Measurements from ENCODE around the gene RNF26.
A peak's percentile ranks its signal among the peaks of the same experiment; 100 is the strongest.

RNF26 gene

DNA sequence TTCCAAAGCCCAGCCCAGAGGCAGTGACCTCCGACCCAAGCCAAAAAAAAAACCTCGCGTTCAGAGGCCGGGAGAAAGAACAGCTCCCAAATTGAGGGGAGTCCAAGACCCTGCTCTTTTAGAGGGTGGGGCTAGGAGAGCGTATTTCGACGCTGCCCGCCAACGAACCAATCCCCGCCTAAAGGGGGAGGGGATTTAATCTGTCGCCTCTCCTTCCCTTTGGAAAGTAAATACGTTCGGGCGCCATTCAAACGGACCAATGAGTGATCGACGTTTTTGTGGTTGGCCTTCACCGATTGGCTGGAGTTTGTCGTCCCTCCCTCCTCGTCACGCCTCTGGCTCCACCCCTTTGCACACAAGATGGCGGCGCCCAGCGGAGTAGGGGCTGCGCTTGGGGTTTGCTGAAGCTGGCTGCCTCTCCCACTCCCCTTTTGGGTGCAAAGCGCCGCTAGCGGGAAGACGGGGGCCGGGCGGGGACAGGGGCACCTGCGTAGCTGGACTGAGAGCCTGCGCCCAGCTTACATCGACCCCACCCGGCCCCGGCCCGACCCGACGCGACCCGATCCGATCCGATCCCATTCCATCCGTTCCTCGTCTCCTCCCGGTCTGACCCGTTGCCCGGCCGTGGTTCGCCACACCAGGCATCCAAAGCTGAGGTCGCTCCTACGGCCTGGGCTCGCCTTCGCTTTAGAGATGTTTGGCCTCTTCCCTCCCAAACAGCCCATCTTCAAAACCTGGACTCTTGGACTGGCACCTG is at the start of gene RNF26:
Gene RNF26 (plus strand): TSS at position 354 of the 757 bp plus-strand sequence. CDS start 596 bp downstream, outside the sequence.
- peak; percentile 67 to 99 (median 94) for DNase-seq

- DNase-seq, result no peak
Measured at GRCh38 chr11:119285431-119285830, 48.9 kb upstream of the RNF26 start.

DNA sequence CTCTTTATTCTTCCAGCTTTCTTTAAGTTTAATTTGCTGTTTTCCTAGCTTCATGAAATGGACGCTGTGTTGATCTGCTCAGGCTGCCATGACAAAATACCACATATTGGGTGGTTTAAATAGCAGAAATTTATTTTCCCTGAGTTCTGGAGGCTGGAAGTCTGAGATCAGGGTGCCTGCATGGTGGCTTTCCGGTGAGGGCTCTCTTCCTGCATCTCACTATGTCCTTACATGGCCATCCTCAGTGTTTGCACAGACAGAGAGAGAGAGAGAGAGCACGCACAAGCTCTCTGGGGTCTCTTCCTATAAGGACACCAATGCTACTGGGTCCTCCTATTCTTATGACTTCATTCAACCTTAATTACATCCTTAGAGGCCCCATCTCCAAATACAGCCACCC is 46.1 kb upstream of the RNF26 start:
- no peak for DNase-seq

DNA sequence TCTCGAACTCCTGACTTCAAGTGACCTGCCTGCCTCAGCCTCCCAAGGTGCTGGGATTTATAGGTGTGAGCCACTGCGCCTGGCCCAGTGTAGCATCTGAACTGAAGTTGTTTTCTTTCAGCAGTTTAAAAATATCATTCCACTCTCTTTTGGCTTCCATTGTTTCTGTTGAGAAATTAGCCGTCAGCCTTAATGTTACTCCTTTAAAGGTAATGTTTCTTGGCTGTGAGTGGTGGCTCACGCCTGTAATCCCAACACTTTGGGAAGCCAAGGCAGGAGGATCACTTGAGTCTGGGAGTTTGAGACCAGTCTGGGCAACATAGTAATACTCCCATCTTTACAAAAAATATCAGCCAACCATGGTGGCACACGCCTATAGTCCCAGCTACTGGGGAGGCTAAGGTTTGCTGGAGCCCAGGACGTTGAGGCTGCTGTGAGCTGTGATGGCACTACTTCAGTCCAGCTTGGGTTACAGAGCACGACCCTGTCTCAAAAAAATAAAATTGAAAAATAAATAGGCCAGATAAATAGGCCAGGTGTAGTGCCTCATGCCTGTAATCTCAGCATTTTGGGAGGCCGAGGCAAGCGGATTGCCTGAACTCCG is 43.3 kb upstream of the RNF26 start:
- DNase-seq, result no peak

GRCh38 chr11:119293461-119293860 is 40.9 kb upstream of the RNF26 start:
- no peak for DNase-seq

GRCh38 chr11:119295178-119295577 is 39.1 kb upstream of the RNF26 start:
- no peak for DNase-seq

- no peak for DNase-seq
Measured at GRCh38 chr11:119297938-119298337, 36.4 kb upstream of the RNF26 start.

DNA sequence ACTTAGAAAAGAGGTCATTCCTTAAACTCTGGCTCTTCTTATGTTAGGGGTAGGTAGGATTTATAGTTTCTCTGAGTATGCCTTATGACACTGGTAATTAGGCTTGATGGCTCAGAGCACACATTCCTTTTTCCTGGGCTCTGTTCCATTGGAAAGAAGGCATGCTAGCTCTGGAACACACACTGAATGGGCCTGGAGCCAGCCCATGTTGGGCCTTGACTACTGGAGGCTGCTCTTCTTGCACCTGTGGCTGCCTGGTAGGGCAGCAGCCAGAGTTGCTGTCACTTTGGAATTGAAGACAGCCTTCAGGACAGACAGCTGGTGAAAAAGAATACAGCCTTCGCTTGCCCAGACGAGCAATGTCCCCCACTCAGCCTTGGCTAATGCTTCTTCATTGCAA is 35.6 kb upstream of the RNF26 start:
- DNase-seq, result no peak

DNA sequence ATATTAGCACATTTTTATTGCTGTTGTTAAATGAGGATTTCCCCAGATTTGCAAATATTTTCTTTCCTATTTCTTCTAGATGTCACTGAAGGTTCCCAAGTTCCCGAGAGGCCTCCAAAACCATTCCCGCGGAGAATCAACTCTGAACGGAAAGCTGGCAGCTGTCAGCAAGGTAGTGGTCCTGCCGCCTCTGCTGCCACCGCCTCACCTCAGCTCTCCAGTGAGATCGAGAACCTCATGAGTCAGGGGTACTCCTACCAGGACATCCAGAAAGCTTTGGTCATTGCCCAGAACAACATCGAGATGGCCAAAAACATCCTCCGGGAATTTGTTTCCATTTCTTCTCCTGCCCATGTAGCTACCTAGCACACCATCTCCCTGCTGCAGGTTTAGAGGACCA is 34.9 kb upstream of the RNF26 start:
- no peak for DNase-seq

DNA sequence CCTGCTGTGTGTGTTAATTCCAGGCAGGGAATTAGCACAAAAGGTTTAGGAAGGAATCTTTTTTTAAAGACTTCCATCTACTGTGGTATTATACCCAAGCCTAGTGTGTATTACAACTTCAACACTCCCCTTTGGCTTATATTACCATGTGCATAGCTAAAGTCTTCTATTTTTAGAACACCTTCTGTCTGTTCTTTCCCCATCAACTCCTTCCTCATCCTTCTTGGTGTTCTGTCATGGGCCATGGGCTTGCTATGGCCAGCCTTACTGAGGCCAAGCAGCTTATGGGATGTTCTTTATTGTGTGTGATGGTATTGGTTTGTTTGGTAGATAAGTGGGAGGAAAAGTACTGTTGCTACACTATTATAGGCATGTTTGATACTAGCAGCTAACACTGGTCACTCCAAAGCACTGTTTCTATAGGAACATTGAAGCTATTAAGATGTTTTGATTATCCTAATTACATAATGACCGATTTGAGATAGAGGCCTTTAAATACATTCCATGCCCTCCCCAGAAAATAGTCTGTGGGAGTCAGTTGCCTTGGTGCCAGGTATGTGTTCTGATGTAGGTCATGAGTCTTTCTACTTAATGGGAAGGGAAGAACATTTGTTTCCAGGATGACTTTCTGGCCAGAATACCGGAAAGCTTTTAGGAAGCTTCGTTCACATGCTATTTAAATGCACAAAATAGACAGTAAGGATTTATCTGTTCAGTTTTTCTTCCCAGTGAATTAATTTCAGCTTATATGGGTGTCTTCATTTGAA is 33.9 kb upstream of the RNF26 start:
- no peak for DNase-seq

DNA sequence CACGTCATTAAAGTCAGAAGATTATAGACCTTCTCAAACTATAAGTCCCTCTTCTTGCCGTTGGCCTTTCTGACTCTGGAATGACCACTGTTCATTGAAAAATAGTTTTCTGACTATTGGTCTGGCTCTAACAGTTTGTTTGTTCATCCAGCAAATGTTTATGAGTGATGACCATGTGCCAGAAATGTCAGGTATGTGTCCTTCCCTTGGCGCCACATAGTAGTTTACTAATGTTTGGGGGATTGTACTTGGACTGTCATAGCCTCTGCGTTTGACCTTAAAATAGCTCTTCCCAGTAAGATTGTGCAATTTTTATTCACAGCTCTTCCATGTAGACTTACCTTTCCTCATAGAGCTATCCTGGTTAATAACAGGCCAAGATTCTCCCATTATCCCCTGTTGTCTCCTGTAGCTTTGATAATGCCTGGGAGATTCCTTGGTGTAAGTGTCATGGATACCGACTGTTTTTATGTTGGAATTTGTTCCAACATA is 31.1 kb upstream of the RNF26 start:
- DNase-seq, result no peak

GRCh38 chr11:119305556-119306372 is 28.6 kb upstream of the RNF26 start:
- DNase-seq, result no peak

DNA sequence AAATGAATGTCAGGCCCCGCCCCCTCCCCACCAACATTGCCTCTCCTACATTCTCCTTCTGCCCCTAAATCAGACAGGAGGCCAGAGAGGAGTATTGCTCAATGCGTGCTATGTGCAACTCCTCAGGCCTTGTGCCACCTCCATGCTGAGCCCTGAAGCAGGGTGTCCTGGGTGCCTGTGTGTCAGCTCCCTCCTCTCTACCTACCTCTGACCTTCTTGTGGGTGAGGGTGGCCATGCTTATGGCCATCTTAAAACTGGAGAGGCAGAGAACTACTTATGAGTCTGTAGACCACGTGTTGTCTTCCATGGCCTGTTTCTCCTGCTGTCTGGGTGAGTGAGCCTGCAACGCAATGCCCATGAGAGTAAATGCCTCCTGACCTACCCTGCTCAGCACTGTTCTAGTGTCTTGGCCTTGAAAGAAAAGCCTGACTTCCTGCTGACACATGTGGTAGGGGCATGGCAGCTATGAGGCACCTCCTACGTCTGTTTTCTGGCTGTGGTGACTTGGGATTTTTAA is 27.9 kb upstream of the RNF26 start:
- DNase-seq, result no peak

GRCh38 chr11:119307219-119307618 is 27.1 kb upstream of the RNF26 start:
- DNase-seq, result peak in 2 of 56 donors; percentile 13 to 29

GRCh38 chr11:119307974-119308373 is 26.4 kb upstream of the RNF26 start:
- DNase-seq, result no peak

DNA sequence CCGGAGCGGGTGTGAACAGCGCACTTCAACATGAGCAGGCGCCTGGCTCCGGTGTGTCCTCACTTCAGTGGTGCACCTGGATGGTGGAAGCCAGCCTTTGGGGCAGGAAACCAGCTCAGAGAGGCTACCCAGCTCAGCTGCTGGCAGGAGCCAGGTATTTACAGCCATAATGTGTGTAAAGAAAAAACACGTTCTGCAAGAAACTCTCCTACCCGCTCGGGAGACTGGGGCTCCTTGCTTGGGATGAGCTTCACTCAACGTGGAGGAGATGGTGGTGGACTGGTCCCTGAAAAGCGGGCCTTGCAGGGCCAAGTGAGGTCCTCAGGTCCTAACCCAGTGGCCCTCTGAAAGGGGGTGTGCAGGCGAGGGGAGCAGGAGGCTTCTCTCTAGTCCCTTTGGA is 24.9 kb upstream of the RNF26 start:
- DNase-seq, result no peak

GRCh38 chr11:119309953-119310681 is 24.2 kb upstream of the RNF26 start:
- no peak for DNase-seq

DNA sequence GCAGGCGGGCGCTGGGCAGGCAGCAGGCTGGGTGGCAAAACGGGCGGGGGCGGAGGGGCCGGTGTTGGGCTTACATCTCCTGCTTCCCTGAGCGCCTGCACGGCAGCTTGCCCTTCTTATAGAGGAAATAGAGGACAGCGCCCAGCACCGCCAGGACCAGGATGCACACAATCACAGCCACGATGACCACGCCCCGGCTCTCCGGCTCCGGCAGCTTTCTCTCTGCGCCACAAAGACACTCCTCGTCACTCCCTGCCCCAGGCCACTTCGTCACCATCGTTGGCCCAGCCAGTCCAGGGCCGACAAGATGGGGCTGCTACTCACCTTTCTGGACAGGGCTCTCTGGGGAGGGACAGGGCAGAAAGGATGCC is 23.7 kb upstream of the RNF26 start:
- DNase-seq, result no peak

GRCh38 chr11:119314726-119315125 is 19.6 kb upstream of the RNF26 start:
- DNase-seq, result no peak
